NCI-H1105 (cell line): ENCODE results near the gene GCKR.
"Not testable (repeated sequence)": the region's sequence is repeated elsewhere in the genome, so short reads cannot be mapped to it uniquely, and the experiment has no call there.

Experiments
- DNase-seq: peaks from one replicate; lab custom pipeline; 2025; lab: John Stamatoyannopoulos, UW

The GCKR gene

DNA sequence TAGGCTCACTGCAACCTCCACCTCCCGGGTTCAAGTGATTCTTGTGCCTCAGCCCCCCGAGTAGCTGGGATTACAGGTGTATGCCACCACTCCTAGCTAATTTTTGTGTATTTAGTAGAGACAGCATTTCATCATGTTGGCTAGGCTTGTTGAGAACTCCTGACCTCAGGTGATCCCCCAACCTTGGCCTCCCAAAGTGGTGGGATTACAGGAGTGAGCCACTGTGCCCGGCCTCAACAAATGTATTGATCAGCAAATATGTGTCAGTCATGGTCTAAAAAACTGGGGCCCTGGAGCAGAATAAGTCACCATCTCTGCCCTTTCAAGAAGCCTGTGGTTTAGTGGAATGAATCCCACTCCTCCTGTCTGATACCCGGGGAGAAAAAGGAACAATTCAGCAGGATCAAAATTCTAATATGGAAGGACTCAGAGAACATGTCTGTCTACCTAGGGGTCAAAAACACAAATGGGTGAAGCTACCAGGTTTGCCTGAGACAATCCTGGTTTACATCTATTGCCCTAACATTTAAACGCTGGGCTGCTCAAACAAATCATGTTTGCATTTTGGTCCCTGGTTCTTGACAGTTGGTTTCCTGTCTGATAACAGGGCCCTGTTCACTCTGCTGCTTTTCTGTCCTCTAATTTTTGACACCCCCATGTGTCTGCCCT lies 21.6 kb downstream of the GCKR start:
- no peak for DNase-seq

DNA sequence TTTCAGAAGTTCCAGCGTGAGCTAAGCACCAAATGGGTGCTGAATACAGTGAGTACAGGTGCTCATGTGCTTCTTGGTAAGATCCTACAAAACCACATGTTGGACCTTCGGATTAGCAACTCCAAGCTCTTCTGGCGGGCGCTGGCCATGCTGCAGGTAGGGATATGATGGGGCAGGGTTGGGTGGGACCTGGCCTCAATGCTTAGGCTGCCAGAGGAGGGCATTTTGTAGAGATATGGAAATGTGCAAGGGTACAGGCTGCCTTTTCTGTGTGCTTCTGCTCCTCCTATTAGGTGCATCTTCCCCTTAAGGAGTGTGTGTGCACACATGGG lies 22.1 kb downstream of the GCKR start:
- DNase-seq, result no peak

DNA sequence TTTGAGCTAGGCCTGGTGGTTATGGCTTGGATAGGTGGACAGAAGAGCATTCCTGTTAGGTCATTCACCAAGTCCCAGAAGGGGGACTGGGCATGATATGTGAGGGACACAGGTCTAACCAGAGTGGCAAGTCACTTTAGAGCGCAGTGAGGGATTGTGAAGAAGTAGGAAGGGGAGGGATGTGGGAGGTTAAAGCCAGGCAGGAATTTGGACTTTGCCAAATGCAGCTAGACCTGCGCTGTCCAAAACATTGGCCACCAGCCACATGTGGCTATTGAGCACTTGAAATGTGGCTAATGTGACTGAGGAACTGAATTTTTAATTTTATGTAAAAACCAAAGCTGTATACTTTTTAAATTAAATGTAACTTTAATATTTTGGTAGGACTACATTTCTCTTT lies 23.7 kb downstream of the GCKR start:
- DNase-seq, result no peak

DNA sequence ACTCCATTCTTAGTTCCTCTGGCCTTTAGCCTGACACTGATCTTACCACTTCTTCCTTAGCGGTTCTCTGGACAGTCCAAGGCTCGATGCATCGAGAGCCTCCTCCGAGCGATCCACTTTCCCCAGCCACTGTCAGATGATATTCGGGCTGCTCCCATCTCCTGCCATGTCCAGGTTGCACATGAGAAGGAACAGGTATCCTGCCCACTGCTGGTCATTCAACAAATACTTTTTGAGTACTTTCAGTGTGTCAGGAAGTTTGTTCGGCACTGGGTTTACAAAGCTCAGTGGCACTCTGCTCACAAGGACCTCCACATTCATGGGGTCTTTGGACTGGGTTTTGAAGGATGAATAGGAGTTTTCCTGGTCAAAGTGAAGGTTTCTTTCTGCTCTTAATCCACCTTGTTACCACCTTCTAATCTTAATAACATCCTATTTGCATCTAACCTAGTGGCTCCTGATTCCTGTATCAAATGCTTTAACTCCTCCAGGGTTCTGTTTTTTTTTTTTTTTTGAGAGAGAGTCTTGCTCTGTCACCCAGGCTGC lies 25.8 kb downstream of the GCKR start:
- DNase-seq, result no peak

DNA sequence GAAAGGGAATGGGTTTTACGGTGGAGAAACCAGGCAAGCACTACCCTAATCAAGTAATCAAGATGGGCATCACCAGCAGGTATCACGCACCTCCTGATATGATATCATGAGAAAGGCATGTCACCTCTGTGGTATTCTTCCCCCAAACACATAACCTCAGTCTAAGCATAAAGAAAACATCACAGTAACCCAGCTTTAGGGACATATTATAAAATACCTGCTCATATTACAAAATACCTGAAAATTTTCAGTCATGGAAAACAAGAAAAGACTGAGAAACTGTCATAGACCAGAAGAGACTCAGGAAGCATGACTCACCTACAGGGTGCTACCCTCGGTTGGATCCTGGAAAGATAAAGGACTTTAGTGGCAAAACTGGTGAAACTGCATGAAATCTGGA lies 30.5 kb downstream of the GCKR start:
- no peak for DNase-seq

DNA sequence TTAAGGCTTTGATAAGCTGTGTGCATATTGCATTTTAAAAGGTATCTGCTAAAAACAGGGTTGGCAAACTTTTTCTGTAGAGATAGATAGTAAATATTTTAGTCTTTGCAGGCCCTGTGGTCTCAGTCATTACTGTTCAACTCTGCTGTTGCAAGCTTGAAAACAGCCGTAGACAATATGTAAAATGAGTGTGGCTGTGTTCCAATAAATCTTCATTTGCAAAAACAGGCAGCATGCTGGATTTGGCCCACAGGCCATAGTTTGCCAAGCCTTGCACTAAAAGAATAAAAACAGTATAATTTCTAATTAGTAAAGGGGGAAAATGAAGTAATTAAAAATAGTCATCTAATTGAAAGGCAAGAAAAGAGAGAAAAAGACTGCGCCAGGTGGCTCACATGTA lies 35.3 kb downstream of the GCKR start:
- DNase-seq, result no peak

DNA sequence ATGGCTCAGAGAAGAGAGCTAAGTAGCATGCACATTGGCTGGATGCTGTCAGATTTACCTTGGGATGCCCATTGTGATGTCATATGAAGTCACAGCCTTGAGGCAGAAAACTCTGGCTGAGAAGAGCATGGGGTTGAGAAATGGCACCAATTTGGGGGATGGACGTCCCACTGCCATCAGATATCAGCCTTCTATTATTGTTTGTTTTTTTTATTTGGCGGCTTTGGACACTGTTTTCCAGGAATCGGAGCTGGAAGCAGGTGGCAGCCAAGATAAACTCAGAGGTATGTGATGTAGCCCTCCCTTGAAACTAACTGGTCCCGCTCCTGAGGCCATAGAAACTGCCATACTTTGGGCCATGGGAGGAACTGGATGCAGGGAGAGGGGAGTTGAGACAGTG lies 40.6 kb downstream of the GCKR start:
- DNase-seq, result no peak

DNA sequence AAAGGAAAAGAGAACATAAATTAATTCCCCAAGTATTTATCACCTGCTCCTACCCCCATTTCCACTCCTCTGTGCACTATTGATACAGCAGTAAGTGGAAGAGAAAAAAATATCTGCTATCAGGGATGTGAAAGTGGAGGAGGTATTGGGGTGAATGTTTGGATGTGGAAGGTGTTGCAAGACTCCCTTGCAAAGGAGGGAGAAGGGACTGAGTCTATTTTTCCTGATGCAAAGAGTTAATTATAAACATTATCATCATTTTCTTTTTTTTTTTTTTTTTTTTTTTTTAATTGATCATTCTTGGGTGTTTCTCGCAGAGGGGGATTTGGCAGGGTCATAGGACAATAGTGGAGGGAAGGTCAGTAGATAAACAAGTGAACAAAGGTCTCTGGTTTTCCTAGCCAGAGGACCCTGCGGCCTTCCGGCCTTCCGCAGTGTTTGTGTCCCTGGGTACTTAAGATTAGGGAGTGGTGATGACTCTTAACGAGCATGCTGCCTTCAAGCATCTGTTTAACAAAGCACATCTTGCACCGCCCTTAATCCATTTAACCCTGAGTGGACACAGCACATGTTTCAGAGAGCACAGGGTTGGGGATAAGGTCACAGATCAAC lies 42.3 kb downstream of the GCKR start:
- DNase-seq, result not testable (repeated sequence)

DNA sequence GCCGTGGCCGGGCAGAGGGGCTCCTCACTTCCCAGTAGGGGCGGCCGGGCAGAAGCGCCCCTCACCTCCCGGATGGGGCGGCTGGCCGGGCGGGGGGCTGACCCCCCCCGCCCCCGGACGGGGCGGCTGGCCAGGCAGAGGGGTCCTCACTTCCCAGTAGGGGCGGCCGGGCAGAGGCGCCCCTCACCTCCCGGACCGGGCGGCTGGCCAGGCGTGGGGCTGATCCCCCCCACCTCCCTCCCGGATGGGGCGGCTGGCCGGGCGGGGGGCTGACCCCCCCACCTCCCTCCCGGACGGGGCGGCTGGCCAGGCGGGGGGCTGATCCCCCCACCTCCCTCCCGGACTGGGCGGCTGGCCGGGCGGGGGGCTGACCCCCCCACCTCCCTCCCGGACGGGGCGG lies 43.0 kb downstream of the GCKR start:
- not testable (repeated sequence) for DNase-seq

DNA sequence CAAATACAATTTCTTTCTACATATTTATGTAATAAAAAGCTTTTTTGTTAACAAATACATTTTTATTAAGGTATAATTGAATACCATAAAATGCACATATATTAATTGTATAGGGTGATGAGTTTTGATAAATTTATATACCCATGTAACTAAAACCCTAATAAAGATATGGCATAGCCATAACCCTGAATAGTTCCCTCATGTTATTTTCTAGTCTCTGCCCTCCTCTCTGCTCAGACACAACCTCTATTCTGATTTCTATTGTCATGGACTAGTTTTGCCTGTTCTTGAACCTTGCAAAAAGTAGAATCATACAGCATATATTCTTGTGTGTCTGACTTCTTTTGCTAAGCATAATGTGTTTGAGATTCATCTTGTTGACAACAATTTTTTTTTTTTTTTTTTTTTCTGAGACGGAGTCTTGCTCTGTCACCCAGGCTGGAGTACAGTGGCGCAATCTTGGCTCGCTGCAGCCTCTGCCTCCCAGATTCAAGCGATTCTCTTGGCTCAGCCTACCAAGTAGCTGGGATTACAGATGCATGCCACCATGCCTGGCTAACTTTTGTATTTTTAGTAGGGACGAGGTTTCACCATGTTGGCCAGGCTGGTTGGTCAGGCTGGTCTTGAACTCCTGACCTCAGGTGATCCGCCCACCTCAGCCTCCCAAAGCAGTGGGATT lies 47.6 kb downstream of the GCKR start:
- DNase-seq, result no peak

DNA sequence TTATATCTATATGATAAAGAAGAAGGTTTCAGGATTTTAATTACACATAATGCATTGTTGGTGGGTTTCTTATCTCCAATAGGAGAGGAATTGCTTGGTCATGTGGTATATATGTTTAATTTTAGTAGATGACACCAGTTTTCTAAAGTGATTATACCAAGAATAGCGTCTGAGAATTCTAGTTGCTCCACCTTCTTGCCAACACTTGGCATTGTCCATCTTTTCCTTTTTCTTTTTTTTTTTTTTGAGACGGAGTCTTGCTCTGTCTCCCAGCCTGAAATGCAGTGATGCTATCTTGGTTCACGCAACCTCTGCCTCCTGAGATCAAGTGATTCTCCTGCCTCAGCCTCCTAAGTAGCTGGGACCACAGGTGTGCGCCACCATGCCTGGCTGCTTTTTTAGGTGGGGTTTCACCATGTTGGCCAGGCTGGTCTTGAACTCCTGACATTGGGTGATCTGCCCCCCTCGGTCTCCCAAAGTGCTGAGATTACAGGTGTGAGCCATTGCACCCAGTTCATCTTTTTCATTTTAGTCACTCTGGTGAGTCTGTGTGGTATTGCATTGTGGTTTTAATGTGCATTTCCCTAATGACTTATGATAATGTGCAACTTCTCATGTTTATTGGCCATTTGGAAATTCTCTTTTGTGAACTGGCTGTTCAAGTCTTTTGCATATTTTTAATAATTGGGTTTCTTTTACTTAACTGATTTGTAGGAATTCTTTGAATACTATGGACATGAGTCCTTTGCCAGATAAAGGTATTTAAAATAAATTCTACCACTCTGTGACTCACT lies 48.9 kb downstream of the GCKR start:
- no peak for DNase-seq

DNA sequence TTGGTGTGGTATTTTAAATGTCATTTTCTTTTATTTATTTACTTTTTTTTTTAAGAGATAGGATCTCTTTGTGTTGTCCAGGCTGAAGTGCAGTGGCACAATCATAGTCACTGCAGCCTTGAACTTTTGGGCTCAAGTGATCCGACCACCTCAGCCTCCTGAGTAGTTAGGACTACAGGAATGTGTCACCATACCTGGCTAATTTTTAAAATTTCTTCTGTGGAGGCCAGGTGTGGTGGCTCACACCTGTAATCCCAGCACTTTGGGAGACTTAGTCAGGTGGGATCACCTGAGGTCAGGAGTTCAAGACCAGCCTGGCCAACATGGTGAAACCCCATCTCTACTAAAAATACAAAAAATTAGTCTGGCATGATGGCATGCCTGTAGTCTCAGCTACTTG lies 52.7 kb downstream of the GCKR start:
- no peak for DNase-seq

DNA sequence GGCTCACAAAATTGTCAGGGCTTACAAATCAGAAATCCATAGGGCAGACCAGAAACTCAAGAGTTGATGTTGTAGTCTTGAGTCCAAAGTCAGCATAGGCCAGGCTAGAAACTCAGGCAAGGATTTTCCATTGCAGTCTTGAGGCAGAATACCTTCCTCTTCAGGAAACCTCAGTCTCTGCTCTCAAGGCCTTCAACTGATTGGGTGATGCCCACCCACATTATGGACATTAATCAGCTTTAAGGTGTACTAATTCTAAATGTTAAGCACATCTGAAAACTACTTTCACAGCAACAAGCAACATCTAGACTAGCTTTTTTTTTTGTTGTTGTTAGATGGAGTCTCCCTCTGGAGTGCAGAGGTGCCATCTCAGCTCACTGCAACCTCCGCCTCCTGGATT lies 54.9 kb downstream of the GCKR start:
- DNase-seq, result no peak

DNA sequence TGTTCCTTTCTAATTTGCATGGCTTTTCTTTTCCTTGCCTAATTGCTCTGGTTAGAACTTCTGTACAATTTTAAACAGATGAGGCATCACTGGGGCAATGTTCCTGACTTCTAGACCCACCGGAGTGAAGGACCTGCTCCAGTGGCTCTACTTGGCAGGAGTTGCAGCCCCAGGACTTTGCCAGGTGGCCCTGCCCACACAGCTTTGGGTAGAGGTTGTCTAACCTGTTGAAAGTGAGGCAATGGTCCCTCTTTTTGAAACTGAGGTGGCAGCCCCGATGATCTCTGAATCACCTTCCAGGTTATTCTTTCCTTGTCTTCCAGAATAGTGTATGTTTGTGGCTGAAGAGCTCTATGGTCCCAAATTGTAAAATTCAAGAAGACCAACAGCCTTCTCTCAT lies 56.3 kb downstream of the GCKR start:
- DNase-seq, result no peak

DNA sequence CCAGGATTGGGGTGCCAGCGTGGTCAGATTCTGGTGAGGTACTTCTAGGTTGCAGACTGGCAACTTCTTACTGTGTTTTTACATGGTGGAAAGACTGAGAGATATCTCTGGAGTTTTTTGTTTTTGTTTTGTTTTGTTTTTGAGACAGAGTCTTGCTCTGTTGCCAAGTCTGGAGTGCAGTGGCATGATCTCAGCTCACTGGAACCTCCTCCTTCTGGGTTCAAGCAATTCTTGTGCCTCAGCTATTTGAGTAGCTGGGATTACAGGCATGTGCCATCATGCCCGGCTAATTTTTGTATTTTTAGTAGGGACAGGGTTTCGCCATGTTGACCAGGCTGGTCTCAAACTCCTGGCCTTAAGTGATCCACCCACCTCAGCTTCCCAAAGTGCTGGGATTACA lies 57.8 kb downstream of the GCKR start:
- DNase-seq, result not testable (repeated sequence)

DNA sequence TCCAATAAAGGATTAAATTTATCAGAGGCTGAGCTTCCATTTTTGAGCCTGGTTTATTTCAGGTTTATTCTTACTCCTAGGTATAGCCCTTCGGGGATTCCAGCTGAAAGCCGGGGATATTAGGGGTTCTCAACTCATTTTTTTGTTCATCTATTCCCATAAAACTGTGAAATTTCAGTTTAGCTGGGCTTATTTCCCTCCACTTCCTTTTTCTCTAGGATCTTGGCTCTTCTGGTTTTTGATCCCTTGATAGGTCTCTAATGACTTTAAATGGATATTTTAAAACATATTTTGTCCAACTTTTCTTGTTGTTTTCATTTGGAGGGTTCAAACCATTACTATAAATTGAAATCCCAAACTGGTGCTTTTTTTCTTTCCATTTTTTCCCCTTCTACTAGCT lies 62.6 kb downstream of the GCKR start:
- DNase-seq, result no peak

DNA sequence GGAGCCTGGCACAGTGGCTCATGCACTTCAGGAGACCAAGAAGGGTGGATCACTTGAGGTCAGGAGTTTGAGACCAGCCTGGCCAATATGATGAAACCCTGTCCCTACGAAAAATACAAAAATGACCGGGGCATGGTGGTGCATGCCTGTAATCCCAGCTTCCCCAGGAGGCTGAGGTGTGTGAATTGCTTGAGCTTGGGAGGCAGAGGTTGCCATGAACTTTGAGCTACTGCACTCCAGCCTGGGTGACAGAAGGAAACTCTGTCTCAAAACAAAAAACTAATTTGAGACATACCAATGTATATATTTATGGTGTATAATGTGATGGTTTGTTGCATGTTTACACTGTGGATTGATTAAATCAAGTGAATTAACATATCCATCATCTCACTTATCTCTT lies 64.4 kb downstream of the GCKR start:
- no peak for DNase-seq

DNA sequence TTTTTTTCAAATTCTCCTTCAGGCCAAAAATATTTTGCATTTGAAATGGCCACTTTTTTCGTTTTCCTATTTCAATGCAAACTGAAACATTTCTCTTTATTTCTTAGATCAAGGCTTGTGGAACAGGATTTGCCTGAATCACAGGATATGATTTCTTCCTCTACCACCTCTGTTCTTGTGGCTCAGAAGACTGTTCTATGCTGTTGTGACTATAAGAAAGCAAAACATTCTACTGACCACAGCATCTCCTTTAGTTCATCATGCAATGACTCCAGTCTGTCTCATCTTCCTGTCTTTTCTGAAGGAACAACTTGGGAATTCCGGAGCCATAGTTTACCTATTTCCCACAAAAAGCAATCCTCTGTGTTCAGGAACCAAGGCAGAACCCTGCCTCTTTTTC lies 70.0 kb downstream of the GCKR start:
- no peak for DNase-seq

DNA sequence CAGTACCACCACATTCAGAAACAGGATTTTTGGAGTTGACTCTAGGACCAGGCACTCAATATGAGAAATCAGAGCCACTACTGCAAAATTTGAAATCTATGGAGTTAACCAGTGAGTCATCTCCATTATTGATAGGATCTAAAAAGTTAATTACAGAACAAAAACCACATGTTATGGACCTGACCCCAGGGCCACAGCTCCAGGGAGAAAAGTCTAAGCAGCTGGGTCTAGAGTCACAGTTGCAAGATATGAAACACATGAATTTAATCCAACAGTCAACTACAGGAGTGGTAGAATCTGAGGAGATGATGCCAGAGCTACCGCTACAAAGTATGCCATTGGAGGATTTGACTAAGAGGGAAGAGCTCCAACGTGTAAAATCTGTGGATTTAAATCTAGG lies 72.8 kb downstream of the GCKR start:
- no peak for DNase-seq

DNA sequence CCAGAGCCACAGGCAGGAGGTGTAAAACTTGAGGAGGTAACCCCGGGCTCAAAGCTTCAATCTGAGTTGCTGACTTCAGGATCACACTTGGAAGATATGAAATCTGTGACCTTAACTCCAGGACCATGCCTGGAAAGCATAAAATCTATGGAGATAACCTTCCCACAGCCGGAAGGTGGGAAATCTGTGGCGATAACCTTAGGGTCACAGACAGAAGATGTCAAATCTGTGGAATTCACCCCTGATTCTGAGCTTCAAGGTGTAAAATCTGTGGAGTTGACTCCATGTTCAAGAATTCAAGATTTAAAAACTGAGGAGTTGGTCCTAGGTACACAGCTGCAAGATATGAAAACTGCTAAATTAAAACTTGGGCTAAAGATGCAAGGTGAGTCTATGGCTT lies 74.6 kb downstream of the GCKR start:
- no peak for DNase-seq

DNA sequence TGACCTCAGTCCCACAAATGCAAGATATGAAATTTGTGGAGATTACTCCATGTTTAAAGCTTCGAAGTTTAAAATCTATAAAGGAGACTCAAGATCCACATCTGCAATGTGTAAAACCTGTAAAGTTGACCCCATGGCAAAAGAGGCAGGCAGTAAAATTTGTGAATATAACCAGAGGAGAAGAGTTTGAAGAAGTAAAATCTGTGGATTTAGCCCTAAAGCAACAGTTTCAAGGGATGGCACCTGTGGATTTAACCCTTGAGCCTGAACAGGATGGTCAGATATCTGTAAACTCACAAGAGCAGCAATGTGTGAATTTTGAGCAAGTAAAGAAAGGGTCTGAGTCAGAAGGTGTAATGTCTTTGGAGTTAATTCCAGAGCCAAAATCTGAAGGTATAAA lies 75.0 kb downstream of the GCKR start:
- no peak for DNase-seq

DNA sequence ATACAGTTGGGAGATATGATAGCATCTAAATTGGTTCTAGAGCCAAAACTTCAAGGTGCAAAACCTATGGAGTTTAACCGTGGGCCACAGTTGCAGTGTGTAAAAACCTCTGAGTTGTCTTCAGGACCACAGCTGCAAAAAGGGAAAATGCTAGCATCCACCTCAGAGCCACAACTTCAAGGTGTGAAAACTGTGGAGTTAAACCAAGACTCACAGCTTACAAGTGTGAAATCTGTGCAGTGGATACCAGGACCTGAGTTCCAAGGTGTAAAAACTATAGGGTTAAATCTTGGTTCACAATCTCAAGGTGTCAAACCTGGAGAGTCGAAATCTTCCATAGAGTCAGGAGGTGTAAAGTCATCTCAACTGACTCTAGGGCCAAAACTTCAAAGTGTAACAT lies 75.8 kb downstream of the GCKR start:
- DNase-seq, result no peak

DNA sequence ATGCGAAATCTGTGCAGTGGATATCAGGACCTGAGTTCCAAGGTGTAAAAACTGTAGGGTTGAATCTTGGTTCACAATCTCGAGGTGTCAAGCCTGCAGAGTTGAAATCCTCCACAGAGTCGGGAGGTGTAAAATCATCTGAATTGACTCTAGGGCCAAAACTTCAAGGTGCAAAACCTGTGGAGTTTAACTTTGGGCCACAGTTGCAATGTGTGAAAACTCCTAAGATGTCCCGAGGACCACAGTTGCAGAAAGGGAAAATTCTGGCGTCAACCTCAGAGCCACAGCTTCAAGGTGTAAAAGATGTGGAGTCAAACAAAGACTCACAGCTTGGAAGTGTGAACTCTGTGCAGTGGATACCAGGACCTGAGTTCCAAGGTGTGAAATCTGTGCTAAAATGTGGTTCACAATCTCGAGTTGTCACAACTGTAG lies 76.4 kb downstream of the GCKR start:
- no peak for DNase-seq
